ENCODE measurements around the gene CDC42BPA. TPM values are rescaled to one million over a fixed set of nuclear protein-coding genes. Genes with fewer than 3 reads are reported as not detected.

Gene CDC42BPA
- total RNA-seq, 1 experiment from 2014 or later: 30.1 TPM

- Histone ChIP-seq H2BK20ac (ENCODE audit: low read depth, low read length, poor library complexity, severe bottlenecking) (no peak overlapping the region), H4K91ac (ENCODE audit: insufficient read length, low read depth, low read length) (no peak overlapping the region), H2BK12ac (ENCODE audit: insufficient read length, low read depth, low read length) (no peak overlapping the region), H3K23ac (ENCODE audit: insufficient read length, low read depth, low read length) (no peak overlapping the region), H2AK5ac (ENCODE audit: insufficient read length, low read length) (no peak overlapping the region), H4K8ac (replicated peaks; ENCODE audit: insufficient read length, low read depth, low read length) (no peak overlapping the region), H4K20me1 (ENCODE audit: control insufficient read depth, insufficient read depth, insufficient read length) (no peaks in the 10 kb centered on the region), H2BK15ac (ENCODE audit: low read depth, low read length) (no peak overlapping the region), H3K27ac (ENCODE audit: insufficient read length, low read depth, low read length) (no peak overlapping the region), H3T11ph (ENCODE audit: low read length) (no peak overlapping the region), H3K14ac (ENCODE audit: insufficient read depth, low read length) (no peak overlapping the region), H3K79me2 (ENCODE audit: insufficient read depth, low read length) (peaks cover 2% of the 10 kb centered on the region; the same call in 1 of the 2 replicates), H3K79me1 (ENCODE audit: insufficient read depth, low read depth, low read length, poor library complexity, severe bottlenecking) (no peaks in the 10 kb centered on the region), H2BK5ac (ENCODE audit: insufficient read length, low read length) (no peak overlapping the region), H4K5ac (ENCODE audit: insufficient read length, low read depth, low read length) (no peak overlapping the region), H3K9ac (ENCODE audit: extremely low read depth, insufficient read length, low read length) (no peak overlapping the region), H3K18ac (ENCODE audit: insufficient read length, low read depth, low read length) (no peak overlapping the region), H3K27me3 (ENCODE audit: insufficient read depth, low read length) (no peaks in the 10 kb centered on the region), H2BK120ac (ENCODE audit: low read depth, low read length, poor library complexity, severe bottlenecking) (no peak overlapping the region), H3K9me3 (ENCODE audit: control insufficient read depth, low read depth, low read length) (no peaks in the 10 kb centered on the region), H3K56ac (ENCODE audit: insufficient read length, low read depth, low read length) (no peak overlapping the region), H3K4ac (ENCODE audit: low read depth, low read length) (no peak overlapping the region), H3K23me2 (ENCODE audit: insufficient read length, low read depth, low read length, poor library complexity, severe bottlenecking) (no peaks in the 10 kb centered on the region), H2AFZ (ENCODE audit: low read length) (no peak overlapping the region), H3K4me1 (ENCODE audit: insufficient read depth, low read length) (no peaks in the 10 kb centered on the region), H3K4me2 (ENCODE audit: insufficient read depth, insufficient read length, low read length) (no peak overlapping the region)
- H3K27me3 Mint-ChIP-seq (ENCODE audit: low read depth): no peaks in the 10 kb centered on the region
- no peaks in the 10 kb centered on the region for H3K9me3 Mint-ChIP-seq
- no CpG with 5 or more reads among the region's 2 CpGs for WGBS (ENCODE audit: extremely low coverage, insufficient read length, low lambda C conversion rate)
- no peak overlapping the region for H3K4me3 Mint-ChIP-seq
- H3K4me1 Mint-ChIP-seq: peaks cover 3 to 5% of the 10 kb centered on the region in 2 experiments; a peak in 3 of 4 replicates
- no peak for TF ChIP-seq CTCF (conservative IDR thresholded peaks at IDR 0.05)
- no peaks in the 10 kb centered on the region for H3K36me3 Mint-ChIP-seq (ENCODE audit: insufficient read depth in 1 of 3, low read depth in 3 of 3)
- no peak for DNase-seq
- H3K27ac Mint-ChIP-seq: no peak overlapping the region
Observed at GRCh38 chr1:227225715-227226346, 92.5 kb downstream of the CDC42BPA start.

All from H9 (cell line).